22Rv1 (cell line): Measurements from ENCODE around the gene MCU.

Source experiments
- ZFX ChIP-seq: fragments of 450-650 bp; IDR thresholded peaks from 2 replicates; pipeline ENCODE4 v1.6.1; 2017; ENCODE audit warnings: antibody characterized with exemption, borderline replicate concordance
- TF ChIP-seq, protein P1 (sequence below): fragments of 450-650 bp; IDR thresholded peaks from 2 replicates; pipeline ENCODE4 v1.5.1; 2017; ENCODE audit warnings: mild to moderate bottlenecking

DNA sequence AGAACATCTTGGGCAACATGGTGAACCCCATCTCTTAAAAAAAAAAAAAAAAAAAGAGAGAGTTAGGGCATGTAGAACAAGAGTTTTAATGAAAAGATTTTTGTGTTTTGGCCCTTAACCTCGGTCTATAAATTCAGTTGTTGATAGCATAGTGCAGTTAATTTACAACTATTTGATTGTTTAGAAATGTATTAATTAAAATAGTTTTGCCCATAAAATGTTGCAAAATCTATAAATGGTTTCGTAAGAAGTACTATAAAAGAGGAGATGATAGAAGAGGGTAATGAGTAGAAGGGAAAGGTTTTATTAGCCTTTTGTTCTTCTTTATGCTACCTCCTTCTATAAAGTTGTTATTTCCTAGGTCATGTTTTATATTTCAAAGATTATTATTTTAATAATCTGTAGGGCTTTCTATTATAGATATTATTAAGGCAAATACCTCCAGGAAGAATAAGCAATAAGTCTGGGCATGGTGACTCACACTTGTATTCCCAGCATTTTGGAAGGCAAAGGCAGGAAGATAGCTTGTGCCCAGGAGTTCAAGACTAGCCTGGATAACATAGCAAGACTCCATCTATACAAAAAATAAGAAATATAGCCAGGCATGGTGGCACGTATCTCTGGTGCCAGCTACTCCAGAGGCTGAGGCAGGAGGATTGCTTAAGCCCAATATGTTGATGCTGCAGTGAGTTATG is 73.3 kb downstream of the MCU start:
- TF ChIP-seq, protein P1, sequence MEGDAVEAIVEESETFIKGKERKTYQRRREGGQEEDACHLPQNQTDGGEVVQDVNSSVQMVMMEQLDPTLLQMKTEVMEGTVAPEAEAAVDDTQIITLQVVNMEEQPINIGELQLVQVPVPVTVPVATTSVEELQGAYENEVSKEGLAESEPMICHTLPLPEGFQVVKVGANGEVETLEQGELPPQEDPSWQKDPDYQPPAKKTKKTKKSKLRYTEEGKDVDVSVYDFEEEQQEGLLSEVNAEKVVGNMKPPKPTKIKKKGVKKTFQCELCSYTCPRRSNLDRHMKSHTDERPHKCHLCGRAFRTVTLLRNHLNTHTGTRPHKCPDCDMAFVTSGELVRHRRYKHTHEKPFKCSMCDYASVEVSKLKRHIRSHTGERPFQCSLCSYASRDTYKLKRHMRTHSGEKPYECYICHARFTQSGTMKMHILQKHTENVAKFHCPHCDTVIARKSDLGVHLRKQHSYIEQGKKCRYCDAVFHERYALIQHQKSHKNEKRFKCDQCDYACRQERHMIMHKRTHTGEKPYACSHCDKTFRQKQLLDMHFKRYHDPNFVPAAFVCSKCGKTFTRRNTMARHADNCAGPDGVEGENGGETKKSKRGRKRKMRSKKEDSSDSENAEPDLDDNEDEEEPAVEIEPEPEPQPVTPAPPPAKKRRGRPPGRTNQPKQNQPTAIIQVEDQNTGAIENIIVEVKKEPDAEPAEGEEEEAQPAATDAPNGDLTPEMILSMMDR, result no peak
- TF ChIP-seq ZFX, result no peak
